ENCODE measurements around the gene STXBP5.

The STXBP5 gene

GRCh38 chr6:147204060-147204785 lies at the start of gene STXBP5:
TSS of gene STXBP5 (plus strand) at chr6:147204417. CDS start at chr6:147204533, 116 bp downstream.
- Histone ChIP-seq H3K4me3 (ENCODE audit: low read length) (peak within 1 kb of the TSS; percentile 92), H3K27ac (ENCODE audit: low read depth, low read length) (peak within 1 kb of the TSS; percentile 91), H3K4me1 (ENCODE audit: control insufficient read depth, insufficient read depth, low read length) (no peaks in the 10 kb centered on the region), H3K27me3 (ENCODE audit: control insufficient read depth, insufficient read depth, low read length) (no peaks in the 10 kb centered on the region), H3K9ac (ENCODE audit: low read length) (peak within 1 kb of the TSS; percentile 87), H3K36me3 (ENCODE audit: control insufficient read depth, insufficient read depth, low read length) (no peaks in the 10 kb centered on the region)

GRCh38 chr6:147154454-147154853 lies 49.8 kb upstream of the STXBP5 start:
- Histone ChIP-seq H3K9ac (ENCODE audit: low read length) (no peak overlapping the region), H3K4me1 (ENCODE audit: control insufficient read depth, insufficient read depth, low read length) (no peaks in the 10 kb centered on the region), H3K36me3 (ENCODE audit: control insufficient read depth, insufficient read depth, low read length) (no peaks in the 10 kb centered on the region), H3K4me3 (ENCODE audit: low read length) (no peak overlapping the region), H3K27me3 (ENCODE audit: control insufficient read depth, insufficient read depth, low read length) (no peaks in the 10 kb centered on the region), H3K27ac (ENCODE audit: low read depth, low read length) (no peak overlapping the region)

- no peaks in the 10 kb centered on the region for H3K4me1 ChIP-seq (ENCODE audit: control insufficient read depth, insufficient read depth, low read length)
- no peaks in the 10 kb centered on the region for H3K36me3 ChIP-seq (ENCODE audit: control insufficient read depth, insufficient read depth, low read length)
- H3K9ac ChIP-seq (ENCODE audit: low read length), result no peak overlapping the region
- H3K27ac ChIP-seq (ENCODE audit: low read depth, low read length), result no peak overlapping the region
- H3K4me3 ChIP-seq (ENCODE audit: low read length), result no peak overlapping the region
- no peaks in the 10 kb centered on the region for H3K27me3 ChIP-seq (ENCODE audit: control insufficient read depth, insufficient read depth, low read length)
Observed at GRCh38 chr6:147156218-147156617, 48.0 kb upstream of the STXBP5 start.

GRCh38 chr6:147156799-147157382 lies 47.3 kb upstream of the STXBP5 start:
- Histone ChIP-seq H3K9ac (ENCODE audit: low read length) (no peak overlapping the region), H3K27ac (ENCODE audit: low read depth, low read length) (no peak overlapping the region), H3K27me3 (ENCODE audit: control insufficient read depth, insufficient read depth, low read length) (no peaks in the 10 kb centered on the region), H3K36me3 (ENCODE audit: control insufficient read depth, insufficient read depth, low read length) (no peaks in the 10 kb centered on the region), H3K4me1 (ENCODE audit: control insufficient read depth, insufficient read depth, low read length) (no peaks in the 10 kb centered on the region), H3K4me3 (ENCODE audit: low read length) (no peak overlapping the region)

- Histone ChIP-seq H3K27me3 (ENCODE audit: control insufficient read depth, insufficient read depth, low read length) (no peaks in the 10 kb centered on the region), H3K36me3 (ENCODE audit: control insufficient read depth, insufficient read depth, low read length) (no peaks in the 10 kb centered on the region), H3K9ac (ENCODE audit: low read length) (no peak overlapping the region), H3K4me3 (ENCODE audit: low read length) (no peak overlapping the region), H3K4me1 (ENCODE audit: control insufficient read depth, insufficient read depth, low read length) (no peaks in the 10 kb centered on the region), H3K27ac (ENCODE audit: low read depth, low read length) (no peak overlapping the region)
Observed at GRCh38 chr6:147157930-147158329, 46.3 kb upstream of the STXBP5 start.

- no peak overlapping the region for H3K4me3 ChIP-seq (ENCODE audit: low read length)
- no peaks in the 10 kb centered on the region for H3K27me3 ChIP-seq (ENCODE audit: control insufficient read depth, insufficient read depth, low read length)
- no peaks in the 10 kb centered on the region for H3K36me3 ChIP-seq (ENCODE audit: control insufficient read depth, insufficient read depth, low read length)
- H3K9ac ChIP-seq (ENCODE audit: low read length), result no peak overlapping the region
- no peaks in the 10 kb centered on the region for H3K4me1 ChIP-seq (ENCODE audit: control insufficient read depth, insufficient read depth, low read length)
- no peak overlapping the region for H3K27ac ChIP-seq (ENCODE audit: low read depth, low read length)
Observed at GRCh38 chr6:147158881-147159280, 45.3 kb upstream of the STXBP5 start.

GRCh38 chr6:147159536-147160374 lies 44.5 kb upstream of the STXBP5 start:
- Histone ChIP-seq H3K4me3 (ENCODE audit: low read length) (no peak overlapping the region), H3K9ac (ENCODE audit: low read length) (no peak overlapping the region), H3K27me3 (ENCODE audit: control insufficient read depth, insufficient read depth, low read length) (no peaks in the 10 kb centered on the region)

GRCh38 chr6:147160593-147160992 lies 43.6 kb upstream of the STXBP5 start:
- Histone ChIP-seq H3K4me3 (ENCODE audit: low read length) (no peak overlapping the region), H3K9ac (ENCODE audit: low read length) (no peak overlapping the region), H3K36me3 (ENCODE audit: control insufficient read depth, insufficient read depth, low read length) (no peaks in the 10 kb centered on the region), H3K4me1 (ENCODE audit: control insufficient read depth, insufficient read depth, low read length) (no peaks in the 10 kb centered on the region), H3K27me3 (ENCODE audit: control insufficient read depth, insufficient read depth, low read length) (no peaks in the 10 kb centered on the region), H3K27ac (ENCODE audit: low read depth, low read length) (no peak overlapping the region)

More at GRCh38 chr6:147159536-147160374, 44.5 kb upstream of the STXBP5 start:
- no peaks in the 10 kb centered on the region for H3K4me1 ChIP-seq (ENCODE audit: control insufficient read depth, insufficient read depth, low read length)
- no peak overlapping the region for H3K27ac ChIP-seq (ENCODE audit: low read depth, low read length)
- H3K36me3 ChIP-seq (ENCODE audit: control insufficient read depth, insufficient read depth, low read length), result no peaks in the 10 kb centered on the region

GRCh38 chr6:147161253-147161973 lies 42.8 kb upstream of the STXBP5 start:
- Histone ChIP-seq H3K4me1 (ENCODE audit: control insufficient read depth, insufficient read depth, low read length) (no peaks in the 10 kb centered on the region), H3K9ac (ENCODE audit: low read length) (no peak overlapping the region), H3K36me3 (ENCODE audit: control insufficient read depth, insufficient read depth, low read length) (no peaks in the 10 kb centered on the region), H3K27ac (ENCODE audit: low read depth, low read length) (no peak overlapping the region), H3K27me3 (ENCODE audit: control insufficient read depth, insufficient read depth, low read length) (no peaks in the 10 kb centered on the region), H3K4me3 (ENCODE audit: low read length) (no peak overlapping the region)

GRCh38 chr6:147161974-147162495 lies 42.2 kb upstream of the STXBP5 start:
- Histone ChIP-seq H3K36me3 (ENCODE audit: control insufficient read depth, insufficient read depth, low read length) (no peaks in the 10 kb centered on the region), H3K27me3 (ENCODE audit: control insufficient read depth, insufficient read depth, low read length) (no peaks in the 10 kb centered on the region), H3K4me1 (ENCODE audit: control insufficient read depth, insufficient read depth, low read length) (no peaks in the 10 kb centered on the region), H3K27ac (ENCODE audit: low read depth, low read length) (no peak overlapping the region), H3K9ac (ENCODE audit: low read length) (no peak overlapping the region), H3K4me3 (ENCODE audit: low read length) (no peak overlapping the region)

GRCh38 chr6:147164761-147165160 lies 39.5 kb upstream of the STXBP5 start:
- no peaks in the 10 kb centered on the region for H3K36me3 ChIP-seq (ENCODE audit: control insufficient read depth, insufficient read depth, low read length)
- H3K4me3 ChIP-seq (ENCODE audit: low read length), result no peak overlapping the region
- H3K9ac ChIP-seq (ENCODE audit: low read length), result no peak overlapping the region
- no peaks in the 10 kb centered on the region for H3K4me1 ChIP-seq (ENCODE audit: control insufficient read depth, insufficient read depth, low read length)
- H3K27me3 ChIP-seq (ENCODE audit: control insufficient read depth, insufficient read depth, low read length), result no peaks in the 10 kb centered on the region
- H3K27ac ChIP-seq (ENCODE audit: low read depth, low read length), result no peak overlapping the region

All from rectal smooth muscle tissue (tissue), 1 donor.